Measurements from ENCODE around the gene CST4.
"Not testable (repeated sequence)": the region's sequence is repeated elsewhere in the genome, so short reads cannot be mapped to it uniquely, and the experiment has no call there.

- TF ChIP-seq CTCF (IDR thresholded peaks at IDR 0.05; ENCODE audit: borderline replicate concordance, extremely low read depth, low read length, poor library complexity, severe bottlenecking); EZH2 (IDR thresholded peaks at IDR 0.05; ENCODE audit: borderline replicate concordance, low read depth, low read length, severe bottlenecking): not testable (repeated sequence)
These were observed 3.3 kb downstream of the CST4 start for GRCh38 chr20:23685529-23685896.

Data from DND-41 (cell line).